H54 (cell line): ENCODE results near the gene C10orf71.

ENCODE experiments used
- DNase-seq: peaks from one replicate; pipeline ENCODE4 v3.0.0; 2011; ENCODE audit warnings: low spot score, mixed read lengths; ENCODE audit not compliant: insufficient read length
- FAIRE-seq: peaks from 3 replicates; lab custom pipeline; 2011; peaks lifted over from hg19 to GRCh38; lab: Jason Lieb, UNC
- POLR2A ChIP-seq: IDR thresholded peaks from 2 replicates; pipeline ENCODE4 v1.6.1; 2011; ENCODE audit warnings: low read depth, mild to moderate bottlenecking, low read length

The C10orf71 gene

GRCh38 chr10:49323171-49323895 is 24.4 kb downstream of the C10orf71 start:
- no peak for TF ChIP-seq POLR2A
- no peak for DNase-seq
- FAIRE-seq = no peak

DNA sequence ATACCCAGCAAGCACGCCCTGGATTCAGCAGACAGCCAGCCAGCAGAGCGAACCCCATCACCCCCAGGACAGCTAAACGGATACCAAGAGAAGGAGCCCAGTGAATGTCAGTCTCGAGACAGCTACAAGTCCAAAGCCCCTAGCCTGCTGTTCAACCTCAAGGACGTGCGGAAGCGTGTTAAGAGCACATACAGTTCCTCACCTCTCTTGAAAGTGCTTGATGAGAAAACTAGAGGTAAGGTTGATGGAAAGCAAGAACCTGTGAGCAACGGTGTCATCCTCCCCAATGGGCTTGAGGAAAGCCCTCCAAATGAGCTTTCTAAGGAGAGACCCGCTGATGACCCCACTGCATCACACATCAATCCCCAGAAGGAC is 24.9 kb downstream of the C10orf71 start:
- FAIRE-seq (no peak), DNase-seq (no peak)
- TF ChIP-seq POLR2A = no peak

- DNase-seq (no peak), FAIRE-seq (no peak)
- TF ChIP-seq POLR2A = no peak
Observed at GRCh38 chr10:49324711-49325110, 25.7 kb downstream of the C10orf71 start.

- TF ChIP-seq POLR2A = no peak
- no peak for FAIRE-seq
- no peak for DNase-seq
Observed at GRCh38 chr10:49325131-49325915, 26.4 kb downstream of the C10orf71 start.

GRCh38 chr10:49325916-49326783 is 27.2 kb downstream of the C10orf71 start:
- TF ChIP-seq POLR2A = no peak
- DNase-seq (no peak), FAIRE-seq (no peak)

GRCh38 chr10:49327036-49327813 is 28.3 kb downstream of the C10orf71 start:
- no peak for TF ChIP-seq POLR2A
- DNase-seq = no peak
- FAIRE-seq = no peak

- no peak for DNase-seq
- no peak for FAIRE-seq
- no peak for TF ChIP-seq POLR2A
Observed at GRCh38 chr10:49328401-49329145, 29.6 kb downstream of the C10orf71 start.

GRCh38 chr10:49329146-49329505 is 30.2 kb downstream of the C10orf71 start:
- no peak for FAIRE-seq
- DNase-seq = no peak
- TF ChIP-seq POLR2A = no peak

DNA sequence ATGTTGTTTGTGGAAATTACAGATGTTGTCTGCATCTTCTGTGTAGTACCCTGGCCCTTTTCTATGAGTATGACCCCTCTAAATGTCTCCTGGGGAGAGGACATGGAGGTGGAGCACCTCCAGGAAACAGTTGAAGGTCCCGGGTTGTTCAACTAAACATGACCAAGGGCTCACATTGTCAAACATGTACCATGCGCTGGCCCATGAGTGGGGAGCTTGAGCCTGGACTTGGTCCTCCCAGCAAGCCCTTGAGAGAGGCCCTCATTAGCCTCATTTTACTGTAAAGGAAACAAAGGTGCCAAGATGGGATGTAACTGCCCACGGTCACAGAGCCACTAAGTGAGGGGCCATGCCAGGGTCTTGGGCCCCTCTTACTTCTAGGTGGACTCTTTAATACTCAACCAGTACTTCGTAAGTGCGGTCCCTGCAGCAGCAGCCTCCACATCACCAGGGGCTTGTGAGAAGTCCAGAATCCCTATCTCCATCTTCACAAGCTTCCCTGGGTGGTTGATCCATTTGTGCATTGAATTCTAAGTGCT is 31.2 kb downstream of the C10orf71 start:
- no peak for TF ChIP-seq POLR2A
- FAIRE-seq = no peak

GRCh38 chr10:49331431-49331830 is 32.5 kb downstream of the C10orf71 start:
- no peak for FAIRE-seq
- no peak for DNase-seq
- TF ChIP-seq POLR2A = no peak

More for the DNA sequence above, 31.2 kb downstream of the C10orf71 start:
- DNase-seq = no peak

- FAIRE-seq = no peak
- DNase-seq = no peak
- no peak for TF ChIP-seq POLR2A
Observed at GRCh38 chr10:49332333-49332732, 33.4 kb downstream of the C10orf71 start.

DNA sequence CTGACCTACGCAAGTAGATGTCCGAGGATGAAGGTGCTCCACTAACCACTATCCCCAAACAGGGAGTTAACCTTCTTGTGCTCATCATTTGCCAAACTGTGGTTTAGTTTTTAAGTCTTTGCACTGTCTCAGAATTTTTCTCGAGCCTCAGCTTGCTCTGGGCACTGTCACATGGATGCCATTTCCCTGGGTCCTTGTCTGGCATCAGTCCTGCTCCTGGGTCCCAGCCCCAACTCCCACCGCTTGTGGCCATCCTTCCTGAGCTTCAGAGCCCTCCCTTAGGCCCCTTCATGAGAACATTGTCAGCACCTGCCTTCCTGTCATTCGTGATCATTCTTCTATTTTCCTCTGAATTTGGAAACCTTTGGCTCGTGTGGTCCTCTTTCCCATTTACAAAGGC is 33.8 kb downstream of the C10orf71 start:
- no peak for TF ChIP-seq POLR2A
- FAIRE-seq = no peak
- no peak for DNase-seq
